Testis (tissue), 2 donors: ENCODE results near the gene PRKCA.
"Not testable (repeated sequence)": the region's sequence is repeated elsewhere in the genome, so short reads cannot be mapped to it uniquely, and the experiment has no call there.

Source experiments
- CTCF ChIP-seq, 3 experiments: fragments of 450-650 bp in 2 of 3; fragments of 200-600 bp in 1 of 3; sonication (generic) in 1 of 3; IDR thresholded peaks; one replicate each; pipeline ENCODE4 v1.5.1; 2016 to 2019; ENCODE audit warnings: antibody characterized with exemption in 3 of 3, mild to moderate bottlenecking in 2 of 3, moderate library complexity in 1 of 3
- POLR2A ChIP-seq: fragments of 450-650 bp; IDR thresholded peaks from one replicate; pipeline ENCODE4 v1.6.1; 2017; ENCODE audit warnings: antibody characterized with exemption, mild to moderate bottlenecking, moderate library complexity

DNA sequence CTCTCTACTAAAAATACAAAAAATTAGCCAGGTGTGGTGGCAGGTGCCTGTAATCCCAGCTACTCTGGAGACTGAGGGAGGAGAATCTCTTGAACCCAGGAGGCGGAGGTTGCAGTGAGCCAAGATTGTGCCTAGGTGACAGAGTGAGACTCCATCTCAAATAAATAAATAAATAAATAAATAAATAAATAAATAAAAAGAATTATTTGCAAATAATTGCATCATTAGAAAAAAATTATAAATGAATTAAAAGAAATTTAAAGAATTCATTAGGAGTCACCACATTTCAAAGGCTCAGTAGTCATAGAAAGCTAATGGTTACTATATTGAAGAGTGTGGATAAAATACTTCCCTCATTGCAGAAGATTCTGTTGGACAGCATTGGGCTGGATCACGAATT is 322.2 kb downstream of the PRKCA start:
- TF ChIP-seq POLR2A; CTCF (IDR thresholded peaks at IDR 0.05): not testable (repeated sequence)
